ENCODE measurements around the gene BYSL. TPM values are rescaled to one million over a fixed set of nuclear protein-coding genes. Genes with fewer than 3 reads are reported as not detected.

The BYSL gene
- polyA plus RNA-seq, 1 donor from 2014 or later: 19.8 TPM

GRCh38 chr6:41937472-41937860, 16.2 kb downstream of the BYSL start:
- H3F3A ChIP-seq (ENCODE audit: insufficient read depth, low read length, poor library complexity, severe bottlenecking): no peaks in the 10 kb centered on the region
- no peak overlapping the region for H3K9ac ChIP-seq (ENCODE audit: low read length)
- no peak overlapping the region for H3K4me2 ChIP-seq (ENCODE audit: low read length)
- no peak overlapping the region for H3K27ac ChIP-seq (ENCODE audit: low read length)
- no peak overlapping the region for H2AFZ ChIP-seq (ENCODE audit: low read depth, low read length)
- no peaks in the 10 kb centered on the region for H3K27me3 ChIP-seq (ENCODE audit: insufficient read depth, low read depth, low read length)
- H4K20me1 ChIP-seq (ENCODE audit: insufficient read depth): no peaks in the 10 kb centered on the region
- no peak overlapping the region for H3K4me3 ChIP-seq (ENCODE audit: low read length)
- H3K9me3 ChIP-seq (ENCODE audit: low read length): no peaks in the 10 kb centered on the region
- no peaks in the 10 kb centered on the region for H3K79me2 ChIP-seq (replicated peaks; ENCODE audit: insufficient read depth, low read length)
- no peaks in the 10 kb centered on the region for H3K9me2 ChIP-seq (ENCODE audit: insufficient read depth, low read length)
- TF ChIP-seq TAF1 (IDR thresholded peaks at IDR 0.05; ENCODE audit: low read depth): no peak
- TF ChIP-seq, protein P1, sequence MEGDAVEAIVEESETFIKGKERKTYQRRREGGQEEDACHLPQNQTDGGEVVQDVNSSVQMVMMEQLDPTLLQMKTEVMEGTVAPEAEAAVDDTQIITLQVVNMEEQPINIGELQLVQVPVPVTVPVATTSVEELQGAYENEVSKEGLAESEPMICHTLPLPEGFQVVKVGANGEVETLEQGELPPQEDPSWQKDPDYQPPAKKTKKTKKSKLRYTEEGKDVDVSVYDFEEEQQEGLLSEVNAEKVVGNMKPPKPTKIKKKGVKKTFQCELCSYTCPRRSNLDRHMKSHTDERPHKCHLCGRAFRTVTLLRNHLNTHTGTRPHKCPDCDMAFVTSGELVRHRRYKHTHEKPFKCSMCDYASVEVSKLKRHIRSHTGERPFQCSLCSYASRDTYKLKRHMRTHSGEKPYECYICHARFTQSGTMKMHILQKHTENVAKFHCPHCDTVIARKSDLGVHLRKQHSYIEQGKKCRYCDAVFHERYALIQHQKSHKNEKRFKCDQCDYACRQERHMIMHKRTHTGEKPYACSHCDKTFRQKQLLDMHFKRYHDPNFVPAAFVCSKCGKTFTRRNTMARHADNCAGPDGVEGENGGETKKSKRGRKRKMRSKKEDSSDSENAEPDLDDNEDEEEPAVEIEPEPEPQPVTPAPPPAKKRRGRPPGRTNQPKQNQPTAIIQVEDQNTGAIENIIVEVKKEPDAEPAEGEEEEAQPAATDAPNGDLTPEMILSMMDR (IDR thresholded peaks at IDR 0.05; ENCODE audit: poor library complexity, severe bottlenecking): no peak
- TF ChIP-seq SMC3 (conservative IDR thresholded peaks at IDR 0.05; ENCODE audit: poor library complexity): no peak
- TF ChIP-seq, protein P2, sequence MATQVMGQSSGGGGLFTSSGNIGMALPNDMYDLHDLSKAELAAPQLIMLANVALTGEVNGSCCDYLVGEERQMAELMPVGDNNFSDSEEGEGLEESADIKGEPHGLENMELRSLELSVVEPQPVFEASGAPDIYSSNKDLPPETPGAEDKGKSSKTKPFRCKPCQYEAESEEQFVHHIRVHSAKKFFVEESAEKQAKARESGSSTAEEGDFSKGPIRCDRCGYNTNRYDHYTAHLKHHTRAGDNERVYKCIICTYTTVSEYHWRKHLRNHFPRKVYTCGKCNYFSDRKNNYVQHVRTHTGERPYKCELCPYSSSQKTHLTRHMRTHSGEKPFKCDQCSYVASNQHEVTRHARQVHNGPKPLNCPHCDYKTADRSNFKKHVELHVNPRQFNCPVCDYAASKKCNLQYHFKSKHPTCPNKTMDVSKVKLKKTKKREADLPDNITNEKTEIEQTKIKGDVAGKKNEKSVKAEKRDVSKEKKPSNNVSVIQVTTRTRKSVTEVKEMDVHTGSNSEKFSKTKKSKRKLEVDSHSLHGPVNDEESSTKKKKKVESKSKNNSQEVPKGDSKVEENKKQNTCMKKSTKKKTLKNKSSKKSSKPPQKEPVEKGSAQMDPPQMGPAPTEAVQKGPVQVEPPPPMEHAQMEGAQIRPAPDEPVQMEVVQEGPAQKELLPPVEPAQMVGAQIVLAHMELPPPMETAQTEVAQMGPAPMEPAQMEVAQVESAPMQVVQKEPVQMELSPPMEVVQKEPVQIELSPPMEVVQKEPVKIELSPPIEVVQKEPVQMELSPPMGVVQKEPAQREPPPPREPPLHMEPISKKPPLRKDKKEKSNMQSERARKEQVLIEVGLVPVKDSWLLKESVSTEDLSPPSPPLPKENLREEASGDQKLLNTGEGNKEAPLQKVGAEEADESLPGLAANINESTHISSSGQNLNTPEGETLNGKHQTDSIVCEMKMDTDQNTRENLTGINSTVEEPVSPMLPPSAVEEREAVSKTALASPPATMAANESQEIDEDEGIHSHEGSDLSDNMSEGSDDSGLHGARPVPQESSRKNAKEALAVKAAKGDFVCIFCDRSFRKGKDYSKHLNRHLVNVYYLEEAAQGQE (IDR thresholded peaks at IDR 0.05; ENCODE audit: borderline replicate concordance): no peak
- no peak for TF ChIP-seq EZH2 (IDR thresholded peaks at IDR 0.05; ENCODE audit: borderline replicate concordance, insufficient read depth, low read length, poor library complexity, severe bottlenecking)
- TF ChIP-seq MXI1 (conservative IDR thresholded peaks at IDR 0.05; ENCODE audit: poor library complexity, severe bottlenecking): no peak
- no peak for TF ChIP-seq RAD21 (conservative IDR thresholded peaks at IDR 0.05)
- TF ChIP-seq EP300 (conservative IDR thresholded peaks at IDR 0.05; ENCODE audit: poor library complexity, severe bottlenecking): no peak
- TF ChIP-seq POLR2AphosphoS5 (IDR thresholded peaks at IDR 0.05): no peak
- H3K36me3 ChIP-seq (ENCODE audit: insufficient read depth, low read length): no peaks in the 10 kb centered on the region

DNA sequence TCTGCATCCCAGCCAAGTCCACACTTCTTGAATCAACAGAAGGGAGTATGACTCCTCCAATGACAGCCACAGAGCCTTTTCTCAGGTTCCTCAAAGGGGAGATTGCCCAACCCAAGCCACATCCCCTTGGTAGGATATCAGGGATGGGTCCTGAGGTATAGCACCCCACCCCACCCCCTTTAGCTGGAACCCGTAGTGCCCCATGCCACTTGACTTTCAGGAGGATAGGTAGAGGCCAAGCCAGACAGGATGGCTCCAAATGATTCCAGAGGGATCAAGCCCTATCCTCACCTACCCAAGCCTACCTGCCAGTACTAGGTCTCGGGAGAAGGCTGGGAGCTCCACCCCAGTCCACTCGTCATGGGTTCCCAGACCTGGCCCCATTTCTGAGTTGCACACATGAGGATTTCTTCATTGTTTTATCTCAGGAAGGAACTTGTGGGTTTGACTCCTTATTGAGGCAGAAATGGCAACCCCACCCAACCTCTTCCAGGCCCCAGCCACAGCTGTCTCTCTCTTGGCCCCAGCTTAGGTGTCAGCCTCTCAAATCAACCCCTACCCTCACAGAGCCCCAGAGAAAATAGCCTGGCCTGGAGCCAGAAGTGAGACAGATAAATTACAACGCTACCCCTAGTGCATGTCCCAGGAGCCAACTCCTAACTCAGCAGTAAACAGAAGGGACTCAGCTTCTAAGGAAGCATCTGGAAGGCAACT, 16.7 kb downstream of the BYSL start:
- H3K27ac ChIP-seq (ENCODE audit: low read length): no peak overlapping the region
- H3K4me2 ChIP-seq (ENCODE audit: low read length): no peak overlapping the region
- no peaks in the 10 kb centered on the region for H3K79me2 ChIP-seq (replicated peaks; ENCODE audit: insufficient read depth, low read length)
- no peaks in the 10 kb centered on the region for H4K20me1 ChIP-seq (ENCODE audit: insufficient read depth)
- H3K4me3 ChIP-seq (ENCODE audit: low read length): no peak overlapping the region
- no peaks in the 10 kb centered on the region for H3K9me2 ChIP-seq (ENCODE audit: insufficient read depth, low read length)
- no peak overlapping the region for H3K9ac ChIP-seq (ENCODE audit: low read length)
- no peaks in the 10 kb centered on the region for H3K9me3 ChIP-seq (ENCODE audit: low read length)
- no peaks in the 10 kb centered on the region for H3F3A ChIP-seq (ENCODE audit: insufficient read depth, low read length, poor library complexity, severe bottlenecking)
- no peaks in the 10 kb centered on the region for H3K36me3 ChIP-seq (ENCODE audit: insufficient read depth, low read length)
- no peaks in the 10 kb centered on the region for H3K27me3 ChIP-seq (ENCODE audit: insufficient read depth, low read depth, low read length)
- TF ChIP-seq, protein P2 (IDR thresholded peaks at IDR 0.05; ENCODE audit: borderline replicate concordance): no peak
- TF ChIP-seq POLR2AphosphoS5 (IDR thresholded peaks at IDR 0.05): no peak
- TF ChIP-seq RAD21 (conservative IDR thresholded peaks at IDR 0.05): no peak
- no peak for TF ChIP-seq TAF1 (IDR thresholded peaks at IDR 0.05; ENCODE audit: low read depth)
- no peak for TF ChIP-seq SMC3 (conservative IDR thresholded peaks at IDR 0.05; ENCODE audit: poor library complexity)
- no peak for TF ChIP-seq MXI1 (conservative IDR thresholded peaks at IDR 0.05; ENCODE audit: poor library complexity, severe bottlenecking)
- TF ChIP-seq EP300 (conservative IDR thresholded peaks at IDR 0.05; ENCODE audit: poor library complexity, severe bottlenecking): no peak
- TF ChIP-seq, protein P1 (IDR thresholded peaks at IDR 0.05; ENCODE audit: poor library complexity, severe bottlenecking): no peak
- no peak overlapping the region for H2AFZ ChIP-seq (ENCODE audit: low read depth, low read length)
